ENCODE data around the gene PEA15.

PEA15 gene

GRCh38 chr1:160239582-160240299, 34.6 kb downstream of the PEA15 start:
- DNase-seq (ENCODE audit: low spot score), result no peak

- DNase-seq (ENCODE audit: low spot score), result no peak
Observed at GRCh38 chr1:160243767-160244166, 38.6 kb downstream of the PEA15 start.

GRCh38 chr1:160244209-160244608, 39.0 kb downstream of the PEA15 start:
- no peak for DNase-seq (ENCODE audit: low spot score)

GRCh38 chr1:160245434-160245833, 40.2 kb downstream of the PEA15 start:
- no peak for DNase-seq (ENCODE audit: low spot score)

GRCh38 chr1:160247053-160247452, 41.9 kb downstream of the PEA15 start:
- DNase-seq (ENCODE audit: low spot score), result no peak

GRCh38 chr1:160251011-160251410, 45.8 kb downstream of the PEA15 start:
- DNase-seq (ENCODE audit: low spot score), result no peak

- peak; percentile 81 for DNase-seq (ENCODE audit: low spot score)
Observed at GRCh38 chr1:160251687-160252526, 46.7 kb downstream of the PEA15 start.

- no peak for DNase-seq (ENCODE audit: low spot score)
Observed at GRCh38 chr1:160255781-160256300, 50.7 kb downstream of the PEA15 start.

- DNase-seq (ENCODE audit: low spot score), result peak; percentile 41
Observed at GRCh38 chr1:160256396-160257046, 51.3 kb downstream of the PEA15 start.

GRCh38 chr1:160257411-160258015, 52.3 kb downstream of the PEA15 start:
- DNase-seq (ENCODE audit: low spot score), result no peak

GRCh38 chr1:160258177-160258798, 53.1 kb downstream of the PEA15 start:
- no peak for DNase-seq (ENCODE audit: low spot score)

- DNase-seq (ENCODE audit: low spot score), result peak; percentile 72
Observed at GRCh38 chr1:160260406-160261382, 55.5 kb downstream of the PEA15 start.

GRCh38 chr1:160261556-160261892, 56.3 kb downstream of the PEA15 start:
- DNase-seq (ENCODE audit: low spot score), result peak; percentile 85

GRCh38 chr1:160261893-160262794, 57.0 kb downstream of the PEA15 start, which contains the start of gene DCAF8:
TSS of gene DCAF8 (minus strand) at chr1:160262549. CDS start at chr1:160244008, 18,541 bp downstream.
- DNase-seq (ENCODE audit: low spot score), result peak; percentile 98

GRCh38 chr1:160264795-160265307, 59.7 kb downstream of the PEA15 start:
- DNase-seq (ENCODE audit: low spot score), result no peak

Data from RKO (cell line).